Spinal cord (tissue), 10 donors: ENCODE data around the gene OTULIN. TPM values are rescaled to one million over a fixed set of nuclear protein-coding genes. Genes with fewer than 3 reads are reported as not detected.
A peak's percentile ranks its signal among the peaks of the same experiment; 100 is the strongest.

Experiments
- DNase-seq, 6 donors: peaks; one replicate each; pipeline versions ENCODE4 v3.0.0 to v3.0.0-alpha.2; 2013 to 2015; ENCODE audit warnings: low spot score in 6 of 6, low read depth in 4 of 6
- H3K27ac ChIP-seq: one replicate; pipeline ENCODE4 v1.5.1; 2013; ENCODE audit warnings: low read depth, low read length, control low read depth
- H3K27me3 ChIP-seq: one replicate; pipeline ENCODE4 v1.6.1; 2013; ENCODE audit warnings: low read length; ENCODE audit not compliant: control insufficient read depth, insufficient read depth
- H3K36me3 ChIP-seq: one replicate; pipeline ENCODE4 v1.6.1; 2013; ENCODE audit warnings: low read length; ENCODE audit not compliant: control insufficient read depth, insufficient read depth
- H3K4me1 ChIP-seq: one replicate; pipeline ENCODE4 v1.6.1; 2013; ENCODE audit warnings: low read length; ENCODE audit not compliant: control insufficient read depth, insufficient read depth
- H3K4me3 ChIP-seq: one replicate; pipeline ENCODE4 v1.5.1; 2013; ENCODE audit warnings: low read depth, low read length, control low read depth
- H3K9me3 ChIP-seq: one replicate; pipeline ENCODE4 v1.6.1; 2013; ENCODE audit warnings: low read length; ENCODE audit not compliant: control insufficient read depth, insufficient read depth
- WGBS: methylation state at CpG from one replicate; pipeline ENCODE4 v1.1.5; 2013; ENCODE audit warnings: missing lambda C conversion rate; ENCODE audit not compliant: insufficient coverage; 5-methylcytosine and 5-hydroxymethylcytosine counted together
- long read RNA-seq, 4 donors: transcript quantifications; one replicate each; lab custom pipeline, GENCODE V29; 2026
- polyA plus RNA-seq, 2 donors: library from polyadenylated mRNA; unstranded; fragments of 120-200 nt; gene quantifications; one replicate each; pipeline ENCODE4 v1.2.1, GENCODE V29; 2013; ENCODE audit not compliant: insufficient read length in 2 of 2
- total RNA-seq, 2 donors: library from RNA; depleted of rRNA in 1 of 2; stranded (reverse); fragments of 120-200 nt in 1 of 2; fragments of >200 nt in 1 of 2; gene quantifications; one replicate each; pipeline versions ENCODE4 v1.2.3 to v1.2.4, GENCODE V29; 2013 to 2014
- donor health status: healthy.

The OTULIN gene
- total RNA-seq (10 to 100 TPM; 17.5 to 28.7 TPM), polyA plus RNA-seq (10 to 100 TPM; 14.0 to 14.1 TPM)
- long read RNA-seq, donor 1, full-length matches to known transcripts, result 4 of 25 reads
- long read RNA-seq, donor 1, partial matches to known transcripts, result 10 of 25 reads
- long read RNA-seq, donor 1, other reads (novel, unspliced or antisense), result 11 of 25 reads
- long read RNA-seq, donor 2, partial matches to known transcripts, result 0 of 6 reads
- long read RNA-seq, donor 2, other reads (novel, unspliced or antisense), result 5 of 6 reads
- long read RNA-seq, donor 3, partial matches to known transcripts, result 5 of 5 reads
- long read RNA-seq, donor 3, other reads (novel, unspliced or antisense), result 0 of 5 reads
- long read RNA-seq, donor 4, full-length matches to known transcripts, result 1 of 1 reads
- long read RNA-seq, donor 4, partial matches to known transcripts, result 0 of 1 reads
- long read RNA-seq, donor 4, other reads (novel, unspliced or antisense), result 0 of 1 reads

DNA sequence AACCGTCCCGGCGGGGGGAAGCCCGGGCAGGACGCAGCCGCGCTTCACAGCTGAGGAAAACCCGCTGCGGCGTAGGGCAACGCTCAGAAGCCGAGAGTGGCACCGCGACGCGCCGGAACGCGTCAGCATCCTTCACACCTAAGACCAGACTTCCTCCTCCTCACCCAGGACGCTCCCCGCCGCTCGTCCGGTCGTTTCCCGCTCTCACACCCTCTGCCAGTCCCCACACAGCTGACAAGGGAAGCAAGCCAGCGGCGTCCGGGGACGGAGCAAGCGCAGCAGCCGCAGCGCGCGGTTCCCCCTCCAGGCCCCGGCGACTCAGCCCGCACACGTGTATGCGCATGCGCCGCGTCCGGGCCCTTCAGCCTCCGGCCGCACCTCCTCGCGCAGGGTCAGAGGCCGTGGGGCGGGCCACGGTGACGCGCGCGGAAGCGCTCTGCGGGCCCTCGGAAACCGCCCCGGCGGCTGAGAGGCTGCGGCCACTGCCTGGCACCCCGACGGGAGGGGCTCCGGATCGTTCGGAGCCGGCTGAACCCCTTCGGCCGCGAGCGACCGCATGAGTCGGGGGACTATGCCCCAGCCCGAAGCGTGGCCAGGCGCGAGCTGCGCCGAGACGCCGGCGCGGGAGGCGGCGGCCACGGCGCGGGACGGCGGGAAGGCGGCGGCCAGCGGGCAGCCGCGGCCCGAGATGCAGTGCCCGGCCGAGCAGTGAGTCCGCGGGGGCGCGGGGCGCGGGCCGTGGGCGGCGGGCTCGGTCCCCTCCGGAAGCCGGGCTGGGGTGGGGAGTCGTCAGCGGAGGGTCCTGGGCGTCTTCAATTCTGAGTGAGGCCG, at the start of gene OTULIN:
TSS of gene OTULIN (plus strand) at position 449 of the 831 bp plus-strand sequence. CDS start at position 557, 108 bp downstream.
- H3K4me3 ChIP-seq, result peak within 1 kb of the TSS; percentile 85
- DNase-seq, result peak; percentile 84 to 97 (median 88)

DNA sequence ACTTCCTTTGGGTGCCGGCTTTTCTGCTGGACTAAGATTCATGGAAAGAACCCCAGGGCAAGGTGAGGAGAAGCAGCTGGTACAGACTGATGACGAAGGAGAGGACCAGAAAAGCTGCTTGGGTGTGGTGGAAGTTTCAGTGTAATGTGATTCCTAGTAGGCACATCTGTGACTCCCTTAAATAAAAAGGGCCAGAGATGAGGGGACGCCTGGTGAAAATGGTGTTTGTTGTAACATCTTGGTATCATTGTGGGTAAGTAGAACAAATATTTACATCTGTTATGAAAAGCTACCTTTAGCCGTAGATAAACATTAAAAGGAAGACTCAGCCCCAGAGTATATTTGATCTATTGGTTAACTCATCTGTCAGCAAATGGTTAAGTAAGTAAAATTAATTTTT, 49.2 kb upstream of the OTULIN start:
- 87% methylated on average over 2 of the region's 4 CpGs for WGBS
- Histone ChIP-seq H3K27me3 (no peaks in the 10 kb centered on the region), H3K4me3 (no peak overlapping the region), H3K27ac (no peak overlapping the region), H3K36me3 (no peaks in the 10 kb centered on the region), H3K9me3 (no peaks in the 10 kb centered on the region), H3K4me1 (no peaks in the 10 kb centered on the region)
- no peak for DNase-seq

More for the DNA sequence above, at the start of gene OTULIN:
- under 1% methylated on average over 114 of the region's 115 CpGs for WGBS
- Histone ChIP-seq H3K27ac (peak within 1 kb of the TSS; percentile 96), H3K36me3 (no peaks in the 10 kb centered on the region), H3K9me3 (no peaks in the 10 kb centered on the region), H3K4me1 (peaks cover 13% of the 10 kb centered on the region), H3K27me3 (no peaks in the 10 kb centered on the region)

DNA sequence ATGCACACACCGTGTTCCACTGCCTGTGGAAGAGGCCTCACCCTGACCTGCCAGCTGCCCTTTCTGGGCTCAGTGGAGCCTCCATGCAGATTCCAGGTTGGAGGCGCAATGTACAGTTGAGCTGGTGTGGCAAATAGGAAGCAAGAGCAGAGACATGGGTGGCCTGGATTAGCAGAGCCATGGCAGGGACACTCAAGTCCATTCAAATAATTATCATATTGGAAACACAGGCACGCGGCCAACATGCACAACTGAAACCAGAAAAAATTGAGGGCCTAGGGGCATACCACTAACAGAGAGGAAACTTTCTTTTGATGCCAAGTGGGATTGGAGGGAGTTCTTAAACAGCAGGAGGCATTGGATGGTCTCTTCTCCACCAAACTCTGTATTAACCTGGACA, 47.1 kb upstream of the OTULIN start:
- no peak overlapping the region for H3K27ac ChIP-seq
- DNase-seq, result no peak
- no peak overlapping the region for H3K4me3 ChIP-seq
- H3K36me3 ChIP-seq, result no peaks in the 10 kb centered on the region
- no peaks in the 10 kb centered on the region for H3K4me1 ChIP-seq
- peaks cover 5% of the 10 kb centered on the region for H3K9me3 ChIP-seq
- H3K27me3 ChIP-seq, result no peaks in the 10 kb centered on the region
- WGBS, result 57% methylated on average over 1 of the region's 4 CpGs

DNA sequence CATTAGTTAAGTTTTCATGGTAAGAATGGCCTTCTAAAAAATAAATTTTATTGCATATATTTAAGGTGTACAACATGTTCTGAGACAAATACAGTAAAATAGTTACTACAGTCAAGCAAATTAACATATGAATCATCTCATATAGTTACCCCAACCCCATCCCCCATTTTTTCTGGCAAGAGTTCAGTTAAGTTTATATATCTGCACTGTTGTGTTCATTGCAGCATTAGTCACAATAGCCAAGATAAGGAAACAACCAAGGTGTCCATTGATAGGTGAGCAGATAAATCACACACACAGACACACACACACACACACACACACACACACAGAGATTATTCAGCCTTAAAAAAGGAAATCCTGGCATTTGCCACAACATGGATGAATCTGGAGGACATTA, 37.2 kb upstream of the OTULIN start:
- Histone ChIP-seq H3K4me3 (no peak overlapping the region), H3K27me3 (no peaks in the 10 kb centered on the region), H3K4me1 (no peaks in the 10 kb centered on the region)

DNA sequence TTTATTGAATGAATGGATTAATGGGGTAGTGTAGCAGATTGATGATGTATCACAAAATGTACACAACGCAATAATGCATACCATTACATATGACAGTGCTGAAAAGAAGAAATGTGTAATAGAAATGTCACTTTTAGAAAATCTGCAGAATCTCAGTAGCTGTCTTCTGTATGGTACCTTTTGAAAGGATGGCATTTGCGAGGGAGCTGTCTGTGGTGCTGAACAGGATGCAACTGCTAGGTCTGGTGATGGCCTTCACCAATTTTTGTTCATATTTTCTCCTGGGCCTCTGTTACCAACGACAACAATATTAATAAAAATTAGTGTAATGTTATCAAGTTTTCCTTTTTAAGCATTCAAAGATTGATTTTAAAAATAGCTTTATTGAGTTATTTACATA, 36.2 kb upstream of the OTULIN start:
- H3K27me3 ChIP-seq, result no peaks in the 10 kb centered on the region
- no peak overlapping the region for H3K4me3 ChIP-seq
- peak in 2 of 6 donors; percentile 12 to 57 for DNase-seq
- no peaks in the 10 kb centered on the region for H3K36me3 ChIP-seq
- H3K27ac ChIP-seq, result no peak overlapping the region
- WGBS, result no CpG with 5 or more reads among the region's 3 CpGs
- H3K4me1 ChIP-seq, result no peaks in the 10 kb centered on the region
- no peaks in the 10 kb centered on the region for H3K9me3 ChIP-seq

More for the DNA sequence above, 37.2 kb upstream of the OTULIN start:
- no peaks in the 10 kb centered on the region for H3K9me3 ChIP-seq
- H3K27ac ChIP-seq, result no peak overlapping the region
- H3K36me3 ChIP-seq, result no peaks in the 10 kb centered on the region
- DNase-seq, result no peak

DNA sequence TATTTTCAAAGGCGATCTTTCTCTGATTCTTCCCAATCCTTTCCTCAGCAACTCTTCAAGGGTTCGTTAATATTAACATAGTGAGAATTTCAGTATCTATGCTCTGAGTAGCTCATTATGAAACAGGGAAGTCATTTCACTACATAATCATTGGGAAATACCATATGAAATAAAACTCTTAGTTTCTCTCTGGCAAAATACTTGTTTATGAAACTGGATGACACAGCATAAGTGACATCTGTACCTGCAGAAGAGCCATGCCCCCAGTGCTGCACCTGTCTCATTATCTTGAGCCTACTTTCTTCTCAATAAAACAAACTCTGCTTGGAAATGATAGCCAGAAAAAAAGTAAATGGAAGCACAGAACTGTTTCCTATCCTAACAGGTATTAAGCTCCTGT, 33.8 kb upstream of the OTULIN start:
- DNase-seq, result no peak
- WGBS, result no CpG with 5 or more reads among the region's 2 CpGs
- H3K27ac ChIP-seq, result no peak overlapping the region
- H3K4me3 ChIP-seq, result no peak overlapping the region
- no peaks in the 10 kb centered on the region for H3K36me3 ChIP-seq
- no peaks in the 10 kb centered on the region for H3K9me3 ChIP-seq
- H3K4me1 ChIP-seq, result no peaks in the 10 kb centered on the region
- H3K27me3 ChIP-seq, result no peaks in the 10 kb centered on the region

DNA sequence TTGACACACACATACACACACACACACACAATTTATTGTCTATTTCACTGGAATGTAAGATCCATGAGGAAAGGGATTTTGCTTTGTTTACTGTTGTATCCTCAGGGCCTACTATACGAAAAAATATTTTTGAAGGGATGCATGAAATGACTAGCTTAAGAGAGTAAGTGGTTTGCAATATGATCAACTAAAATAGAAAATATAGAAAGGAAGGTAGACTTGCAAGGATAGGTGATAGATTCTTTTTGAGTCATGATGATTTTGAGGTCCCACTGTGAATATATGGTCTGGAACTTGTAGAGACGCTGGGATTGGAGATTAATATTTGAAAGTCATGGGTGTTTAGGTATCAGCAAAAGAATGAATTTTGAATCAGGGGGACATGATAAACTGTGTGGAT, 28.9 kb upstream of the OTULIN start:
- Histone ChIP-seq H3K4me3 (no peak overlapping the region), H3K9me3 (no peaks in the 10 kb centered on the region), H3K36me3 (no peaks in the 10 kb centered on the region), H3K4me1 (no peaks in the 10 kb centered on the region), H3K27me3 (no peaks in the 10 kb centered on the region), H3K27ac (no peak overlapping the region)
- DNase-seq, result no peak
- WGBS, result 83% methylated on average over 1 of the region's 2 CpGs

DNA sequence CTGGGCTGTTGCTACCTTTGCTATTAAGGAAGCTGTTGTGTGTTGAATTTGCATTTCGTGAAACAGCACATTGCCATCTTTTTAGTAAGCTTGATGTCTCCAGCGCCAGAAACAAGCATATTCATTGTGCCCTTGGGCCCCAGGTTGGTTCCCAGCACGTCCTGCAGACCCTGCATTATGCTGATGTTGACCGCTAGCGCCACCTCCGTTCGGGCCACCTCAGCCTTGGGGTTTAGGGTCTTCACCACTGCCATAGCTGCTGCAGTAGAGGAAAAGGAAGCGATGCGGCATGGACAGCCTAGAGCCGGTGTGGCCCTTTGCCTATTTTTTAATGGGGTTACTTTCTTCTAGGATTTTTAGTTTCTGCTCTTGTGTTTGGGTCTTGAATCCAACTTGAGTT, 23.8 kb upstream of the OTULIN start:
- DNase-seq, result no peak
- 74% methylated on average over 8 of the region's 10 CpGs for WGBS
- Histone ChIP-seq H3K36me3 (no peaks in the 10 kb centered on the region), H3K9me3 (no peaks in the 10 kb centered on the region), H3K4me1 (no peaks in the 10 kb centered on the region), H3K4me3 (no peak overlapping the region), H3K27me3 (no peaks in the 10 kb centered on the region), H3K27ac (no peak overlapping the region)

DNA sequence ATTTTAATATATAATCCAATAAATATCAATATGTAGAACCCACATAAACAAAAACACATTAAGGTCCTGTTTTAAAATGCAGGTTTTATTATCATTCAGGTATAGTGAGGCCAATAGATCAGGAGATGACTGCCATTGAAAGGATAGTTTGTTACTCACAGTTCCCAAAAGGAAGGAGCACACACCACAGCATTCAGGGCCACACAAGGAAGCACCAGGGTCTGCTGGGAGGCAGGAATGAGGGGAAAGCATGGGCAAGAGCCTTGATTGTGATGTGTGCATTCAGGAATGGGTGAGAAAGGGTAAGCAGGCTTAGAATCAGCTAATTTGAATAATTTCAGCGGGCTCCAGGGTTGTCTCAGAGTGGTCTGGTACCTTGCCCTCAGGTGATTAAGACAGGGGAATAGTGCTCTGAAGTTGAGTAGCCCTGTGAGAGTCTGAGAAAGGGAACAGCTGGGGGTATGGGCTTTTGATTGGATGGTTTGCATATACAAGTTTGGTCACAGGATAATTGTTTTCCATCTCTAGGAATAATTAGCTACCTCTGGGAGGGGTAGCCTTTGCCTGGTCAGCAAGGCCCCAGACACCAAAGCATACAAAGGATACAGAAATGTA, 19.8 kb upstream of the OTULIN start:
- H3K4me3 ChIP-seq, result no peak overlapping the region
- 88% methylated on average over 1 of the region's 1 CpG for WGBS
- no peaks in the 10 kb centered on the region for H3K27me3 ChIP-seq
- no peak for DNase-seq
- H3K9me3 ChIP-seq, result no peaks in the 10 kb centered on the region
- no peaks in the 10 kb centered on the region for H3K4me1 ChIP-seq
- H3K36me3 ChIP-seq, result no peaks in the 10 kb centered on the region
- no peak overlapping the region for H3K27ac ChIP-seq
